ENCODE measurements around the gene RFK.

- TF ChIP-seq MAX (IDR thresholded peaks at IDR 0.05; ENCODE audit: low read depth, low read length) (no peak), CTCF (IDR thresholded peaks at IDR 0.05; ENCODE audit: low read depth, low read length) (no peak), POLR2A (IDR thresholded peaks at IDR 0.05; ENCODE audit: extremely low read depth, insufficient read length) (no peak)
Observed at GRCh38 chr9:76378367-76379073, 15.7 kb downstream of the RFK start.
